GM19238 (cell line): ENCODE measurements around the gene ZNF440.
A peak's percentile ranks its signal among the peaks of the same experiment; 100 is the strongest.
"Not testable (repeated sequence)": the region's sequence is repeated elsewhere in the genome, so short reads cannot be mapped to it uniquely, and the experiment has no call there.

Experiments used
- DNase-seq: peaks from one replicate; pipeline ENCODE4 v3.0.0; 2011; ENCODE audit warnings: low spot score; ENCODE audit not compliant: insufficient read length

Gene ZNF440

DNA sequence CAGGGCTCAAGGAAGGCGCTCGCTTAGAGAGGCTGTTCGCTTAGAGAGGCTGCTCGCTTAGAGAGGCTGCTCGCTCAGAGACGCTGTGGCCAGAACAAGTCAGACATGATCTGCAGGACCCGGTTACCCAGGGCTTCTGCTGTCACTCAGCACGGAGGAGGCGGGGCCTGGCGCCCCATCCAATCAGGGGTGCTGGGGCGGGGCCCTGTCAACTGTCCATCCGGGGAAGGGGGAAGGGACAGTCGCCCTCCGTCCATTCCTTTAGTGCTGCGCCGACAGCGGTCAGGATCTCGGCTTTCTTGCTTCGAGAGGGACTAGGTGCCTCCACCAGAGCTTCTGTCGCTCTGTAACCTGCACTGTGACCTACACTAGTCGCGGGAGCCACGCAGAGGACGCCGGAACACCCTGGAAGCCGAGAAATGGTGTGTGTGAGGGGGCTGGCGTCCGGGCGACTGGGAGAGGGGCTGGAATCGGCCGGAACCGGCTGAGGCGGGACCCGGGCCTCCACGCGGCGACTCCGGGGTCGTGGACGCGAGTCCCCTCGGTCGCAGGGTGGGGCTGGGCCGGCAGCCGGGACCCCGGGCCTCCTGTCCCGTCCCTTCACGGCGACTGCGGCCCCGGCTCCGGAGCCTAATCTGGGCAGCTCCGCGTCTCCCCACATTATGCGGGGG, at the start of gene ZNF440:
ZNF440 (plus strand) TSS at position 245 of the 671 bp plus-strand sequence; CDS start at position 420, 175 bp downstream.
- DNase-seq = peak; percentile 94

- peak; percentile 85 for DNase-seq
Measured at GRCh38 chr19:11766597-11767591, 47.2 kb upstream of the ZNF440 start, which contains the start of gene ZNF441. Gene ZNF441 (plus strand): TSS chr19:11767000. CDS start chr19:11767194, 194 bp downstream.

DNA sequence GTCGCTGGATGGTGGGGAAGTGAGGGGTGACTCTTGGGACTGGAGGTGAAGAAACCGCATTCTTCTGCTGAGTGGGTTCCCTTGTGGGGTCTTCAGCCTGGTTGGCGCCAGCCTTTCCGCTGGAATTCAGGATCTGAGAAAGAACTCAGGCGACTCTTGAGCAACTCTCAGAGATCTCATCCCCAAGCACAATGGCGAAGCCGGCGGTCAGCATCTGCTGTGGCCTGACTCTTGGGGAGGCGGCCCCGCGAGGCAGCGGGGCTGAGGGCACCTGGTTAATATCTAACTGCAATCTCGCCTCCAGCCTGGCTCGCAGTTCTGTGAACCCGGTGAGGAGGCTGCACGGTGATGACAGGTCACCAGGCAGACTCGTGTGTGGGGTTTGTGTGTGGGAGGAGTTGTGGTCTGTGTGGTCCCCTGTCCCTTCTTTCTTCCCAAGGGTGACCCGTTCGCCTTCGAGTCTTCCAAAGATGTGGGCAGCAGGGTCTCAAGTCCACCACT, 46.4 kb upstream of the ZNF440 start:
- DNase-seq = peak; percentile 40

DNA sequence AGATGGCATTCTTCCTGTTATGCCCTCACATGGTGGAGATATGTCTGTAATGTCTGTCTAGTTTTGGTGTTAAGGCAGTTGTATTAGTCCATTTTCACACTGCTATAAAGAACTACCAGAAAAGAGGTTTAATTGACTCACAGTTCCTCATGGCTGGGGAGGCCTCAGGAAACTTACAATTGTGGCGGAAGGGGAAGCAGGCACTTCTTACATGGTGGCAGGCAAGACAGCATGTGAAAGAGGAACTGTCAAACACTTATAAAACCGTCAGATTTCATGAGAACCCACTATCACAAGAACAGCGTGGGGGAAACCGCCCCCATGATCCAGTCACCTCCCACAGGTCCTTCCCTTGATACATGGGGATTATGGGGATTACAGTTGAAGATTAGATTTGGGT, 44.1 kb upstream of the ZNF440 start:
- DNase-seq = no peak

GRCh38 chr19:11771520-11771919, 42.6 kb upstream of the ZNF440 start:
- DNase-seq = not testable (repeated sequence)

GRCh38 chr19:11776669-11777068, 37.4 kb upstream of the ZNF440 start:
- DNase-seq = not testable (repeated sequence)

GRCh38 chr19:11780431-11781020, 33.5 kb upstream of the ZNF440 start:
- DNase-seq = no peak

- no peak for DNase-seq
Measured at GRCh38 chr19:11781295-11782057, 32.6 kb upstream of the ZNF440 start.

DNA sequence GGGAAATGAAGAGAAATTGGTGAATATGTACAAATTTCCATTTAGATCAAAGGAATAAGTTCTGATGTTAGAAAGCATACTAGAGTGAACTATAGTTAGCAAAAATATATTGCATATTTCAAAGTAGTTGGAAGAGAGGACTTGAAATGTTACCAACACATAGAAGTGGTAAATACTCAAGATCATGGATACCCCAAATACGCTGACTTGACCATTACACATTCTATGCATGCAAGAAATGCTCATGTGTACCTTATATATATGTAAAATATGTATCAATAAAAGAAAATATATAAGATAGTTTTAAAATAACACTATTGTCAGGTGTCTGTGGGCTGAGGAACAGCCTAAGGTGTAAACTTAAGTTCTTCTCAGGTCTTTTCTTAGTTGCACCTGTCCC, 30.3 kb upstream of the ZNF440 start:
- DNase-seq = no peak

GRCh38 chr19:11784356-11784755, 29.7 kb upstream of the ZNF440 start:
- no peak for DNase-seq

- no peak for DNase-seq
Measured at GRCh38 chr19:11787536-11787935, 26.5 kb upstream of the ZNF440 start.

DNA sequence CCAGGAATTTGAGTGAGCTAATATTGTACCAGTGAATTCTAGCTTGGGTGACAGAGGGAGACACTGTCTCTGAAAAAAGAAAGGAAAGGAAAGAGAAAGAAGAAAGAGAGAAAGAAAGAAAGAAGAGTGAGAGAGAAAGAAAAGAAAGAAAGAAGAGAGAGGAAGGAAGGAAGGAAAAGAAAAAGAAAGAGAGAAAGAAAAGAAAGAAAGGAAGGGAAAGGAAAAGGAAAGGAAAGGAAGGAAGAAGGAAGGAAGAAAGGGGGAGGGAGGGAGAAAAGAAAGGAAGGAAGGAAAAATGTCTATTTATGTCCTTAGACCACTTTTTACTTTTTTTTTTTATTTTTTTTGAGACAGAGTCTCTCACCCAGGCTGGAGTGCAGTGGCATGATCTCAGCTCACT, 21.1 kb upstream of the ZNF440 start:
- no peak for DNase-seq

GRCh38 chr19:11797491-11797890, 16.6 kb upstream of the ZNF440 start:
- DNase-seq = peak; percentile 61

DNA sequence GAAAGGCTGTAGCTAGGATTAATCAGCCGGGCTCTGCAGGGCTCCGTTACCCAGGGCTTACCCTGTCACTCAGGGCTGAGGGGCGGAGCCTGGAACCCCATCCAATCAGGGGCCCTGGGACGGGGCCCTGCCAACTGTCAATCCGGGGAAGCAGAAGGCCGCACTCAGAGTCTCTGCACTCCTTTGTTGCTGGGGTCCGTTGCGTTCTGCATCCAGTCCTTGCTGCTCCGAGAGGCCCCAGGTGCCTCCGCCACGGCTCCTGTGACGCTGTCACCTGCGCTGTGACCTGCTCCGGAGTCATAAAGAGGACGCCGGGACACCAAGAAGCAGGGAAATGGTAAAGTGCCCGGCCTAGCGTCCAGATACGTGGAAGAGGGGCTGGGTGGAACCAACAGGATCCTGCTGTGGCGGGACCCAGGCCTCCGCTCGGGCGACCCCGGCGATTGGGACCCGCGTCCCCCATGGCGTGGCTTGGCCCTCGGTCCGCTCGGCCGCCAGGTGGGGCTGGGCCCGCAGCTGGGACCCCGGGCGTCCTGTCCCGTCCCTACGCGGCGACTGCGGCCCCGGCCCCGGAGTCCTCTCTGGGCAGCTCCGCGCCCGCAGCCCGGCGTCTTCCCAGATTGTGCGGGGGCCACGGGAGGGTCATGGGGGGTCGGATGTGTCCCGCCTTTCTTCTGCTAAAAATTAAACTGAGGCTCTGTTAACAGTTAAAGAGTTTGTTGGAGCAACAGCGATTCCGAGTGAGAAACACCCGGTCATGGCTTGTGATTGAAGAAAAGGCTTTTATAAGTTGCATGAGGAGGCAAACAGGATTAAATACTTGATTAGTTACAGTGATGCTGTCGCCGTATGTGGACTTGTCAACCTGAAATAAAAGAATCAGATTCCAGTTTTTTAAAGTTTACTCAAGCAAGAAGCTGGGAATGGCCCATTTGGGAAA, 15.4 kb upstream of the ZNF440 start, which contains the start of gene ZNF491:
ZNF491 (plus strand) TSS at position 133 of the 940 bp plus-strand sequence. CDS start 7,431 bp downstream, outside the sequence.
- peak; percentile 93 for DNase-seq

DNA sequence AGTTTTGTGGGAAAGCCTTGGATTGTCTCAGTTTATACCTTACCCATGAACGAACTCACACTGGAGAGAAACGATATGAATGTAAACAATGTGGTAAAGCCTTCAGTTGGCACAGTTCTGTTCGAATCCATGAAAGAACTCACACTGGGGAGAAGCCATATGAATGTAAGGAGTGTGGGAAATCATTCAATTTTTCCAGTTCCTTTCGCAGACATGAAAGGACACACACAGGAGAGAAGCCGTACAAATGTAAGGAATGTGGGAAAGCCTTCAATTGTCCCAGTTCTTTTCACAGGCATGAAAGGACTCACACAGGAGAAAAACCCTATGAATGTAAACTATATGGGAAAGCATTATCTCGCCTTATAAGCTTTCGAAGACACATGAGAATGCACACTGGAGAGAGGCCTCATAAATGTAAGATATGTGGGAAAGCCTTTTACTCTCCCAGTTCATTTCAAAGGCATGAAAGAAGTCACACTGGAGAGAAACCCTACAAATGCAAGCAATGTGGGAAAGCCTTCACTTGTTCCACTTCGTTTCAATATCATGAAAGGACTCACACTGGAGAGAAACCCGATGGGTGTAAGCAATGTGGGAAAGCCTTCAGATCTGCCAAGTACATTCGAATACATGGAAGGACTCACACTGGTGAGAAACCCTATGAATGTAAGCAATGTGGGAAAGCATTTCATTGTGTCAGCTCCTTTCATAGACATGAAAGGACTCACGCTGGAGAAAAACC, 7.5 kb upstream of the ZNF440 start:
- DNase-seq = no peak

DNA sequence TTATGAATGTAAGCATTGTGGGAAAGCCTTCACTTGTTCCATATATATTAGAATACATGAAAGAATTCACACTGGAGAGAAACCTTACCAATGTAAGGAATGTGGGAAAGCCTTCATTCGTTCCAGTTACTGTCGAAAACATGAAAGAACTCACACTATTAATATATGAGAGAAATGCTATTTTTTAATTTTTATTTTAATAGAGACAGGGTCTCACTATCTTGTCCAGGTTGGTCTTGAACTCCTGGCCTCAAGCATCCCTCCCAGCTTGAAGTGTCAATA, 7.0 kb upstream of the ZNF440 start:
- no peak for DNase-seq

GRCh38 chr19:11813703-11814028, 407 bp upstream of the ZNF440 start:
- no peak for DNase-seq

GRCh38 chr19:11814700-11815035, 595 bp downstream of the ZNF440 start:
- no peak for DNase-seq

DNA sequence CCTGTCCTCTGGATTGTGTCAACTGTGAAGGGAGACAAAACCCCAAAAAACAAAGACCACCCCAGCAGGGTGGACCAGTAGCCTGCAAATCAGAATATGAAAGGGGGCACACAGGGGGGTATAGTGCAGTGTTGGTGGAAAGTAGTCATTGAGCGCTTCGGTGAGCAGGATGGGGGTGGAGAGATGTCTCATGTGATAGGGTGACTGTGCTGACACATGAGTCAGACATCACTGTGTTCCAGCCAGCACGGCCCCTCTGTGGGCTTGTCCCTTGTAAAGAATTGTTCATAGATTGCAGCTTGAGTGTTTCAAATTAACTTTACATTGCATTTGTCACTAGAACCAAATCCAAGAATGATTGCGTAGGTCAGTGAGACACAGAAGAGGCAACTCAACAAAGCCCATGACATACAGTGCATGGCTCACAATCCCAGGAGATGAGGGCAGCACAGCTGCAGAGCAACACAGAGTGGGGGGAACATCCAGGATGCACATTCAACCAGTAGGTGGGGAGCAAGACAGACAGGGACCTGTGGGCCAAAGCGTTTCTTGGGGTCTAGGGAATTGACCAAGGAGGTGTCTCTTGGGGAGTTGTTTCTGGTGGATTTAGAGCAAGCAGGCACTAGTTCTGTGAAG, 7.5 kb downstream of the ZNF440 start:
- no peak for DNase-seq
